GM21515 (cell line): Measurements from ENCODE around the gene IRAK3.

Source experiments
- ATAC-seq: cut with Tn5 transposase; IDR thresholded peaks from one replicate; pipeline ENCODE4 v1.9.1; 2021; ENCODE audit not compliant: unreplicated experiment

The IRAK3 gene

GRCh38 chr12:66188584-66189485 is at the start of gene IRAK3:
Gene IRAK3, plus strand, starts transcription at chr12:66189214. Its CDS starts 86 bp downstream, at chr12:66189300.
- peak; percentile 47 for ATAC-seq

- ATAC-seq, result no peak
Observed at GRCh38 chr12:66139328-66139727, 49.7 kb upstream of the IRAK3 start.

- no peak for ATAC-seq
Observed at GRCh38 chr12:66140731-66141130, 48.3 kb upstream of the IRAK3 start.

- no peak for ATAC-seq
Observed at GRCh38 chr12:66141299-66141698, 47.7 kb upstream of the IRAK3 start.

GRCh38 chr12:66142826-66143225 is 46.2 kb upstream of the IRAK3 start:
- ATAC-seq, result no peak

- ATAC-seq, result no peak
Observed at GRCh38 chr12:66143868-66144267, 45.1 kb upstream of the IRAK3 start.

GRCh38 chr12:66144791-66145754 is 43.9 kb upstream of the IRAK3 start:
- ATAC-seq, result no peak

- ATAC-seq, result no peak
Observed at GRCh38 chr12:66149702-66150398, 39.2 kb upstream of the IRAK3 start.

GRCh38 chr12:66152732-66153131 is 36.3 kb upstream of the IRAK3 start:
- ATAC-seq, result no peak

GRCh38 chr12:66154776-66155175 is 34.2 kb upstream of the IRAK3 start:
- ATAC-seq, result no peak

GRCh38 chr12:66156654-66157053 is 32.4 kb upstream of the IRAK3 start:
- ATAC-seq, result no peak

- no peak for ATAC-seq
Observed at GRCh38 chr12:66159123-66159522, 29.9 kb upstream of the IRAK3 start.

- no peak for ATAC-seq
Observed at GRCh38 chr12:66160704-66161103, 28.3 kb upstream of the IRAK3 start.

GRCh38 chr12:66162701-66163100 is 26.3 kb upstream of the IRAK3 start:
- no peak for ATAC-seq

- no peak for ATAC-seq
Observed at GRCh38 chr12:66163289-66163688, 25.7 kb upstream of the IRAK3 start.

- ATAC-seq, result no peak
Observed at GRCh38 chr12:66164349-66164821, 24.6 kb upstream of the IRAK3 start.

GRCh38 chr12:66165141-66165540 is 23.9 kb upstream of the IRAK3 start:
- ATAC-seq, result no peak

- no peak for ATAC-seq
Observed at GRCh38 chr12:66166561-66166960, 22.5 kb upstream of the IRAK3 start.

- ATAC-seq, result no peak
Observed at GRCh38 chr12:66168410-66168809, 20.6 kb upstream of the IRAK3 start.

- peak; percentile 91 for ATAC-seq
Observed at GRCh38 chr12:66169221-66170170, 19.5 kb upstream of the IRAK3 start, which contains the start of gene TMBIM4. Gene TMBIM4, minus strand, starts transcription at chr12:66169996. Its CDS starts 45 bp downstream, at chr12:66169951.
